SU-DHL-6 (cell line): Measurements from ENCODE around the gene COG5.

Source experiments
- CTCF ChIP-seq: fragments of 200-600 bp; sonication (generic); IDR thresholded peaks from one replicate; pipeline ENCODE4 v1.5.1; 2017; ENCODE audit warnings: antibody characterized with exemption, mild to moderate bottlenecking, low read length, moderate library complexity; ENCODE audit not compliant: insufficient read depth, poor library complexity, severe bottlenecking
- EZH2phosphoT487 ChIP-seq: fragments of 200-600 bp; sonication (generic), shearing (Covaris generic); conservative IDR thresholded peaks from 2 replicates; pipeline ENCODE4 v1.6.1; 2018; ENCODE audit warnings: mild to moderate bottlenecking, antibody characterized with exemption, low read length, moderate library complexity, mixed read lengths

GRCh38 chr7:107471292-107472070 lies 92.2 kb downstream of the COG5 start:
- no peak for TF ChIP-seq CTCF
- no peak for TF ChIP-seq EZH2phosphoT487
